NCI-H2081 (cell line): ENCODE results near the gene WASL.
A peak's percentile ranks its signal among the peaks of the same experiment; 100 is the strongest.
"Not testable (repeated sequence)": the region's sequence is repeated elsewhere in the genome, so short reads cannot be mapped to it uniquely, and the experiment has no call there.

Experiments
- DNase-seq, 2 experiments: peaks; one replicate each; lab custom pipeline; 2025; lab: John Stamatoyannopoulos, UW

WASL gene

GRCh38 chr7:123748734-123749536, at the start of gene WASL:
Gene WASL (minus strand): TSS chr7:123749003. CDS start chr7:123748734, 269 bp downstream.
- peak; percentile 95 to 96 for DNase-seq

DNA sequence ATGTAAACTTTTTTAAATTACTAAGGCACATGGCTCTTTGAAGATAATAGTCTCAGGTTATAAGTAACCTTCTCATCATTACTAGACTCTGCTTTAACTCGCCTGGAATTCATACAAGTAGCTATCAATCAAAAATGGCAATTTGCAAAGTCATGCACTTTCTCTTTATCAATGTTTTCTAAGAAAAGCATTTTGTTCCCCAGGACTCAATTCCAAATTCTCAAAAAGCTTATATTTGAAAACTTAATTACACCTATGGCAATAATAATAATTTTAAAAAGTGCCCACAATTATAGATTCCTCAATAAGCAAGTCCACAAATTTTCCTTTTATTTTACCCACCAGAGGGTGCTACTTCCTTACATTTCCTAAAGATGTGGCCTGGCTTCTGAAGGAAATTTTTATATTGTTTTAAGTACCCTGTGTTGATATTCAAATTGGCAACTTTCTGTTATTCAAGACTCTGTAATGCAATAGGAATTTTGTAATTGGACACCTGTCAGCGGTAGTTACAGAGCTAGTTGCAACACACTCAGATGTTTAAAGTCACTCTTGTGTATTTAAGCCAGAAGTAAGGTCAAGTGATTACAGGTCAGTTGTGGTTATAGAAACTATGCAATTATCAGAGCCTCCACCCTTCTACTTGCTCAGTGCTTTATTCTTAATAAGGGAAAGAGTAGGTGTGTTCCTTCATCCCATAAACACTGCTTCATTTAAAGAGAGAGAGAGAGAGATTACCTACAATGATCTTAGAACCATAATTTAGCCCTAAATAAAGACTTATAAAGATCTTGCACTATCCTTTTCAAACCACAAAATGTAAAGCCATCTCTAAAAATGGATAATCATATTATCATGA, 49.1 kb upstream of the WASL start:
- DNase-seq, result peak; percentile 21 to 63

DNA sequence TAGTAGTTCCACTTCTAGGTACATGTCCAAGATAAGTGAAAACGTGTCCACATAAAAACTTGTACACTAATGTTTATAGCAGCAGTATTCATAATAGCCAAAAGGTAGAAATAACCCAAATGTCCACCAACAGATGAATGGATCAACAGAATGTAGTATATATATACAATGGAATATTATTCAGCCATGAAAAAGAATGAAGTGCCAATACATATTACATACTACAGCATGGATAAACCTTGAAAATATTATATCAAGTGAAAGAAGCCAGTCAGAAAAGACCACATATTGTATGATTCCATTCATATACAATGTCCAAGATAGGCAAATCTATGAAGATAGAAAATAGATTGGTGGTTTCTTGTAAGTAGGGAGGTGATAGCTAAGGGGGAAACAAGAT, 47.8 kb upstream of the WASL start:
- DNase-seq, result no peak

GRCh38 chr7:123795917-123796316, 47.1 kb upstream of the WASL start:
- no peak for DNase-seq

- not testable (repeated sequence) for DNase-seq
Observed at GRCh38 chr7:123795116-123795515, 46.3 kb upstream of the WASL start.

DNA sequence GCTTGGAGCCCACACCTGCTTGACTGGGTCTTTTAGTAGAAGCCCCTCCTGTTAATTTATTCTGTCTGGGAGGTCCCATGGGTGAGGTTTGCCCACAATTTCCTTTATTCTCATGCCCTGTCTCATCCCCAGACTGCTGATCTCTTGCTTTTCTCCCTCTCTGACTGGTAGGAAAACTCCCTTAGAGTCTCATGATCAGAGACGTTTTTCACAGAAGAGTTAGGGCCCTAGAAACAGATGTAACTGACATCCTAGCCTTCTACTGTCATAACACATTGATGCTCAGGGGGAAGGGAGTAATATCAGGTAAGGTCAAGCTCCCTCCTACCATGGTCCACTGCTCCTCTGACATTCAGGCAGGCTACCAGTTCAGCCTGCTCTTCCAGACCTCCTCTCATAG, 43.7 kb upstream of the WASL start:
- no peak for DNase-seq

GRCh38 chr7:123791001-123791400, 42.2 kb upstream of the WASL start:
- no peak for DNase-seq

- no peak for DNase-seq
Observed at GRCh38 chr7:123789817-123790216, 41.0 kb upstream of the WASL start.

DNA sequence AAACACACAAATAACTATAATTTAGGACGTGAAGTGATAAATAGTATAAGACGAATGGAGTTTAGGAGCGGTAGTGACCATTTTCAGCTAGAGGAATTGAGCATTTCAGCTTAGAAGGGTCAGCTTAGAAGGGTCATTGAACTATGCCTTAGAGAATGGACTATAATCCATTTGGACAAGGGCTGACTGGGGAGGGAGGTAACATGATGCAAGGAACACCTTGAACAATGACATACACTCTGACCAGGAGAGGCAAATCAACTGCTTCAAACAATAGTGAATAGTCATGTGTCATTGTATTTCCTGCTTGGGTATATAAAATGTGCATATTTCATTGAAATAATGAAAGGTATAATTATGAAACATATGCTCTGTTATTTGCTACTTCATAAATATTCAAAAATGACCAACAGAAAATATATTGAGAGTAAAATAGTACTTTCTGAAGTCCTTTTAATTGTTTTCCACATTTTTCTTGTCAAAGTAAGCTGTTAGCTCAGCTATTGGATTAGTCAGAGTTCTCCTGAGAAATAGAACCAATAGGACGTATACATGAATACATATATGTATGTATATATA, 40.5 kb upstream of the WASL start:
- DNase-seq, result no peak

DNA sequence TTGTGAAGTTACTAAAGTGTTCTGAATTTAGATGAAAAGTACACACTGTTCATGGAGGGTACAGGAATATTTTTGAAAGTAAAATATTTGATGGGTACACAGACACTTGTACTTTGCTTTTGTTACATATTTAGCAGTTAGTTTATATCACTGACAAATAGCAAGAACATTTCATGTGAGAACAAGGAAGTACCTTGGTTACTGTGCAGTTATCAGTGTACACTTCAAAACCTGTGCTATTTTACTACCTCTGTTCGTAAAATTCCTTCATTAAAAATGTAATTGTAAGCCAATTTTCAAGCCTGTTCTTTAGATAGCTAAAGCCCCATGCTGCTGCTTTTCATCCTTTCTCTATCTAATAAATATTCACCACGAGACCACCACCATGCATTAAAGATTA, 39.8 kb upstream of the WASL start:
- DNase-seq, result no peak

- no peak for DNase-seq
Observed at GRCh38 chr7:123787220-123788007, 38.6 kb upstream of the WASL start.

GRCh38 chr7:123784263-123784662, 35.5 kb upstream of the WASL start:
- DNase-seq, result no peak

GRCh38 chr7:123783820-123784219, 35.0 kb upstream of the WASL start:
- DNase-seq, result no peak

DNA sequence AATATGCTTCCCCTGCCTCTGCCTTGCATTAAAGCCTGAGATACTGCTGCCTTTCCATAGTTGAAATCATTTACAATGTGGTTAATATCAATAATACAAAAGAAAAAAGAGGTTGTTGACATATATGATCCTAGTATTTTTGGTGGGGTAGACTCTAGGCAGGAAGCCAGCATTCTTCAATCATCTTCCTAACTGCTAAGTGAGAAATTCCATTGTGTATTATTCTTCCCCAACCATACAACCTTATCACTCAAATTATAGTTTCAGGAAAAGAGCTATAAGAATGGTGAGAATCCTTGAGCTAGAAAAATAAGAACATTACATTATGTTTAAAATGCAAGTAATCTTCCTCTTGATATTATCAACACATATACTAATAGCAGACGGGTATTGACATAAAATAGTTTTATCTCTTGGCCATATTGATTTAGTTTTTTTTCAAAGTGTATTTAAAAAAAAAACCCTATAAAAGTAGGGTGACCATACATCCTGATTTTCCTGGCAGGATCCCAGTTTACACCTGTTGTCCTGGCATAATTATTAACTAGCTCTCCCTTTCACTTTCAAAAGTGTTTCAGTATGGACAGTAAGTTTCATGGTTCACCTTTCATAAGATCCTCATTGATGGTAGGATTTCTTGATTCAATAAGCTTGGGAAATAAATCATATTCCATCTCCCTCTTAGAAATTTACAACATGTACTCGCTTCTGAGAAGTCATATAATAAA, 33.4 kb upstream of the WASL start:
- DNase-seq, result no peak

DNA sequence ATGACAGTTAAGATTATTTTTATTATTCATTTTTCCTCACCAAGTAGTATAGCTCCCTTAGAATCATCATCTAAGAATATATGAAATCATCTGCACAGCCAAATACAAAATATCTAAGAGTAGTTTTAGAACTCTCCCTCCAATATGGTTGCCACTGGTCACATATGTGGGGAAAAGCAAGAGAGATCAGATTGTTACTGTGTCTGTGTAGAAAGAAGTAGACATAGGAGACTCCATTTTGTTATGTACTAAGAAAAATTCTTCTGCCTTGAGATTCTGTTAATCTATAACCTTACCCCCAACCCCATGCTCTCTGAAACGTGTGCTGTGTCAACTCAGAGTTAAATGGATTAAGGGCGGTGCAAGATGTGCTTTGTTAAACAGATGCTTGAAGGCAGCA, 31.7 kb upstream of the WASL start:
- DNase-seq, result not testable (repeated sequence)

DNA sequence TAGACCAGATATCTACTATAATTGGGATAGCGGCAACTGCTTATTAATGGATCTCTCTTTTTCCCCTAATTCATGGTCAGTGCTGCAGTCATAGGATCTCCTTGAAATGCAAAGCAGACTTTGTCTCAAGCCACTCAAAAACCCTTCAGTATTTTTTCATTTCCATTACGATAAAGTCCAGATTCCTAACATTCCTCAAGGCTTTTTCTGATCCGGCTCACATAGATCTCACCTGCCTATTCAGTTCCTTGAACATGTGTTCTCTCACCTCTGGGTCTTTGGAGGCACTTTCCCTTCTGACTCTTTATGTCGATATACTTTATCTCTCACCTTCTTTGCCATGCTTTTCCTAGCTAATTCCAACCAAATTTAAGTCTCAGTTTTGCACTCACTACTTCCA, 25.7 kb upstream of the WASL start:
- no peak for DNase-seq

GRCh38 chr7:123773481-123773880, 24.7 kb upstream of the WASL start:
- DNase-seq, result no peak

- no peak for DNase-seq
Observed at GRCh38 chr7:123772652-123773051, 23.8 kb upstream of the WASL start.

DNA sequence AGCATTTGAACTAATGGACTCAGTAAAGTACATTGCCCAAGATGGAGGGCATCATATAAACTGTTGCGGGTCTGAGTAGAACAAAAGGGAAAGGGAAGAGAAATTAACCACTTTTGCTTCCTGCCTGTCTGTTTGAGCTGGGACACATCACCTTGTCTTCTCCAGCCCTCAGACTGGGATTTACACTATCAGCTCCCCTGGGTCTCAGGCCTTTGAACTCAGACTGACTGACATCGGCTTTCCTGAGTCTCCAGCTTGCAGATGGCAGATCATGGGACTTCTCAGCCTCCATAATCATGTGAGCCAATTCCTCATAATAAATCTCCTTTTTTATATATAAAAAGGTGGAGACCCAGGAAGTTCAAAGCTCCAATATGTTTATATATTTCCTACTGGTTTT, 23.0 kb upstream of the WASL start:
- no peak for DNase-seq

DNA sequence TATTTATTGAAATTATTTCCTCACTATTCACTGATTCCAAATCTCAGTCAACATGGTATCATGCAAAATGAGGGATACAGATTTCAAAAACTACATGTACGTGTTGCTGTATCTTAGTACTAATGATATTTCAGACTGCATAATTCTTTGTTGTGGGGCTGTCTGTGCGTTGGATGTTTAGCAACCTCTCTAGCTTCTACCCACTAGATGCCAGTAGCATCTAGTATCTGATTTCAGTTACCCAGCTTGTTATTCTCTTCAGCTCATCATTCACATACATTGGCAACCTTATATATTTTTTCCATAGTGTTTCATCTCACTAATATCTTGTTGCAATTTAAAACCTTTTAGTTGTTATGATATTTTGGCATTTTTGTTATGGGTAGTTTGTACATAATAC, 22.5 kb upstream of the WASL start:
- DNase-seq, result no peak

DNA sequence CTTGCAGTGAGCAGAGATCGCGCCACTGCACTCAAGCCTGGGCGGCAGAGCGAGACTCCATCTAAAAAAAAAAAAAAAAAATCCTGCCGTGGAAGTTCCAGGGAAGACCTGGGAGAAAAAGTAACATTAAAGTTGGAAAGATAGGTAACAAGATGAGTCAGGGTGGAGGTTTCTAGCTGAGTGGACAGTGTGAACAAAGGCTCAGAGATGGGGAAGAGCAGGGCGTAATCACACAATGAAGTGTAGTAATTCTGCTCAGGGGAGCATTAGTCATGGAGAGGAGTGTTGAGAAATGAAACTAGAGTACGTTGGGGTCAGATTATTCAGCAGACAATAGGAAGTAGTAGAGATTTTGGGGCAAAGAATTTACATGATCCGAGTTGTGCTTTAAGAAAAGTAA, 21.6 kb upstream of the WASL start:
- DNase-seq, result no peak
